Ishikawa (cell line): ENCODE results near the gene RPS5.

ENCODE experiments used
- CEBPB ChIP-seq: IDR thresholded peaks from 2 replicates; pipeline ENCODE4 v1.6.1; 2012
- EGR1 ChIP-seq: IDR thresholded peaks from 2 replicates; pipeline ENCODE4 v1.6.1; 2012
- EP300 ChIP-seq: IDR thresholded peaks from 2 replicates; pipeline ENCODE4 v1.6.1; 2012; ENCODE audit warnings: borderline replicate concordance
- FOXM1 ChIP-seq: IDR thresholded peaks from 2 replicates; pipeline ENCODE4 v1.6.1; 2012; ENCODE audit warnings: low read depth, borderline replicate concordance
- RAD21 ChIP-seq: IDR thresholded peaks from 2 replicates; pipeline ENCODE4 v1.6.1; 2012; ENCODE audit warnings: low read depth
- TAF1 ChIP-seq: IDR thresholded peaks from 2 replicates; pipeline ENCODE4 v1.6.1; 2012; ENCODE audit warnings: low read depth, mild to moderate bottlenecking
- ZBTB7A ChIP-seq: IDR thresholded peaks from 2 replicates; pipeline ENCODE4 v1.6.1; 2012; ENCODE audit warnings: low read depth
- TF ChIP-seq, protein P1 (sequence below): IDR thresholded peaks from 2 replicates; pipeline ENCODE4 v1.6.1; 2012; ENCODE audit warnings: low read depth, mild to moderate bottlenecking

DNA sequence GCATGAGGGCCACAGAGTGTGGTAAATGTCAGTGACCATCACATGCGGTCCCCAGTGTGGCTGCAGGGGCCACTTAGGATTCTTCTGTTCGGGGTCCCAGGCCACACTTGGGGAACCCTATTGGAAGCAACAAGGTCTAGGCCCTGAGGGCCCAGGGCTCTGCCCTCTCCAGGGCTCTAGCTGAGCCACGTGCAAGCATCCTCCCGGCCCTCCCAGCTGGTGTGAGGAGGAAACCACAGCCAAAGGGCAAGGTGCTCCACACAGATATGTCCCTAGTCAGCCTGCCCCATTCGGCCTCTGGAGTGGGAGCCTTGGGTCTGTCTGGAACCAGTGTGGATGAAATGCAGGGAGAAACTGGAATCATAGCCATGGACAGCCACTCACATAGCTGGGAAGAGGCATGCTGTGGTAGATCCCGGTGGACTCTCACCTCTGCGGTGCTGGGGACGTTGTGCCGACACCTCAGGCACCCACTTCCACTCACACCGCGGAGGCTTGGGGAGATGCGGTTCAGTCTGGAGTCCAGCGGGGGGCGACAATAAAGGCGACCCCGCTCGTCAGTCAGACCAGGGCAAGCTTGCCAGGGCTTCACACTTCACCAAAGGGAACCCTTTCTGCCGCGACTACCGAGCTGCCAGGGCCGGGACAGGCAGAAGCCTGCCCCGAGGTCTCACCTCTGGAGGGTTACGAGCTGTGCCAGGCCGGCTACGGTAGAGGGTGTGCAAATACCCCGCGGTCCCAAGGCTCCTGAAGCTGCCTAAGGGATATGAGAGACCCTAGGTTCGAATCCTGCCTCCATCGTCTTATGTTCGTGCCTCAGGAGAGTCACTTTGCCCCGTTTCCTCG is 20.3 kb upstream of the RPS5 start:
- TF ChIP-seq EP300 (no peak), FOXM1 (no peak), EGR1 (no peak), ZBTB7A (no peak), RAD21 (no peak), CEBPB (no peak), TAF1 (no peak)
- TF ChIP-seq, protein P1, sequence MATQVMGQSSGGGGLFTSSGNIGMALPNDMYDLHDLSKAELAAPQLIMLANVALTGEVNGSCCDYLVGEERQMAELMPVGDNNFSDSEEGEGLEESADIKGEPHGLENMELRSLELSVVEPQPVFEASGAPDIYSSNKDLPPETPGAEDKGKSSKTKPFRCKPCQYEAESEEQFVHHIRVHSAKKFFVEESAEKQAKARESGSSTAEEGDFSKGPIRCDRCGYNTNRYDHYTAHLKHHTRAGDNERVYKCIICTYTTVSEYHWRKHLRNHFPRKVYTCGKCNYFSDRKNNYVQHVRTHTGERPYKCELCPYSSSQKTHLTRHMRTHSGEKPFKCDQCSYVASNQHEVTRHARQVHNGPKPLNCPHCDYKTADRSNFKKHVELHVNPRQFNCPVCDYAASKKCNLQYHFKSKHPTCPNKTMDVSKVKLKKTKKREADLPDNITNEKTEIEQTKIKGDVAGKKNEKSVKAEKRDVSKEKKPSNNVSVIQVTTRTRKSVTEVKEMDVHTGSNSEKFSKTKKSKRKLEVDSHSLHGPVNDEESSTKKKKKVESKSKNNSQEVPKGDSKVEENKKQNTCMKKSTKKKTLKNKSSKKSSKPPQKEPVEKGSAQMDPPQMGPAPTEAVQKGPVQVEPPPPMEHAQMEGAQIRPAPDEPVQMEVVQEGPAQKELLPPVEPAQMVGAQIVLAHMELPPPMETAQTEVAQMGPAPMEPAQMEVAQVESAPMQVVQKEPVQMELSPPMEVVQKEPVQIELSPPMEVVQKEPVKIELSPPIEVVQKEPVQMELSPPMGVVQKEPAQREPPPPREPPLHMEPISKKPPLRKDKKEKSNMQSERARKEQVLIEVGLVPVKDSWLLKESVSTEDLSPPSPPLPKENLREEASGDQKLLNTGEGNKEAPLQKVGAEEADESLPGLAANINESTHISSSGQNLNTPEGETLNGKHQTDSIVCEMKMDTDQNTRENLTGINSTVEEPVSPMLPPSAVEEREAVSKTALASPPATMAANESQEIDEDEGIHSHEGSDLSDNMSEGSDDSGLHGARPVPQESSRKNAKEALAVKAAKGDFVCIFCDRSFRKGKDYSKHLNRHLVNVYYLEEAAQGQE = no peak
